PFSK-1 (cell line): ENCODE data around the gene CD163.

Source experiments
- FOXP2 ChIP-seq: optimal IDR thresholded peaks from 2 replicates; pipeline ENCODE3; 2011; ENCODE audit warnings: borderline replicate concordance, control low read depth, inconsistent platforms; ENCODE audit not compliant: insufficient read depth; ENCODE audit errors: extremely low read length, extremely low read depth
- POLR2AphosphoS5 ChIP-seq: IDR thresholded peaks from 2 replicates; pipeline ENCODE4 v1.6.1; 2012; ENCODE audit warnings: low read depth, mild to moderate bottlenecking, control low read depth, low read length, moderate library complexity
- REST ChIP-seq, 2 experiments: IDR thresholded peaks; 2 replicates each; pipeline versions ENCODE4 v1.6.1 to v1.8.0; 2011 to 2012; ENCODE audit warnings: low read depth in 2 of 2, low read length in 2 of 2, control low read depth in 1 of 2, inconsistent platforms in 1 of 2, mild to moderate bottlenecking in 1 of 2, moderate library complexity in 1 of 2; ENCODE audit not compliant: insufficient read depth in 1 of 2
- SIN3A ChIP-seq: IDR thresholded peaks from 2 replicates; pipeline ENCODE4 v1.6.1; 2012; ENCODE audit warnings: mild to moderate bottlenecking, low read length, moderate library complexity, borderline replicate concordance; ENCODE audit not compliant: insufficient read depth

GRCh38 chr12:7448099-7448498 lies 55.5 kb downstream of the CD163 start:
- no peak for TF ChIP-seq REST (IDR thresholded peaks at IDR 0.05; ENCODE audit: insufficient read depth in 1 of 2, low read depth in 2 of 2, low read length in 2 of 2)
- TF ChIP-seq POLR2AphosphoS5: no peak
- no peak for TF ChIP-seq FOXP2
- no peak for TF ChIP-seq SIN3A
